Measurements from ENCODE around the gene SPRR4. TPM values are rescaled to one million over a fixed set of nuclear protein-coding genes. Genes with fewer than 3 reads are reported as not detected.

SPRR4 gene
- total and polyA plus RNA-seq, 5 donors from 2014 or later, result not detected

DNA sequence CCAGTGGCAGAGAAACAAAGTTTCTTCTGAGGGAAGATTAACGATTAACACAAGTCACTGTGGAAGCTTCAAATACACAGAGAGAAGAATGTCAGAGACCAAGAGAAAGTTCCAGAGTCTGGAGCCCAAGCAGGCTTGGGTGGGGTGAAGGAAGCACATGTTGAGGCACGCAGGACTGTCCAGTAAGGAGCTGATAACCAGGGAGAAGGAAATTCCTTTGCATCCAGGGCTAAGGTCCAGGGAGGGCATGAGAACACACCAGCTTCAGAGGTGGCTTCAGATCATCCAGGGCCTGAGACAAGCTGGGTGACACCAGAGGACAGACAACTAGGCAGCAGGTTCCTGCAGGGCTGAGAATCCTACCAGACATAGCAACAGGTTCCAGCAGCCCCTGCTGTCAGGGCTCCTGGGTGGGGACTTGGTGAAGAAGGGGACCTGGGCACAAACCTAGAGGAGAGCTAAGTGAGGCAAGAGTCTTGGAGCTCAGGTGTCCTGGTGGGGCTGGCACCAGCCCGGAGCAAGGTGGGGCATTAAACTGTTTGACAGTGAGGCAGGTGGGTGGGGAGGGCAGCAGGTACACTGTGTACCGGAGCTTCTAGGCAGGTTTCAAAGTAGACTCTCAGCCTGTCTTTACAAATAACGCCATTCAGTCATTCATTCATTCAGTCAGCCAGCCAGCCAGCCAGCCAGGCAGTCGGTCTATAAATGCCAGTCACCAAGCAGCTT is 10.9 kb downstream of the SPRR4 start:
- H3K27ac Mint-ChIP-seq, result no peak overlapping the region
- H3K9me3 Mint-ChIP-seq, result peaks cover 0 to 3% (median 0%) of the 10 kb centered on the region in 7 donors
- Histone ChIP-seq H3K36me3 (ENCODE audit: control insufficient read depth, insufficient read depth, low read length) (no peaks in the 10 kb centered on the region), H3K27ac (ENCODE audit: insufficient read depth, low read length, poor library complexity, severe bottlenecking) (no peak overlapping the region), H3K4me3 (ENCODE audit: low read depth, low read length) (no peak overlapping the region), H3K9me3 (ENCODE audit: control insufficient read depth in 2 of 2, low read length in 2 of 2) (no peaks in the 10 kb centered on the region), H3K27me3 (ENCODE audit: control insufficient read depth, insufficient read depth, low read length) (peaks cover 3% of the 10 kb centered on the region), H3K4me1 (ENCODE audit: control insufficient read depth, insufficient read depth, low read length, poor library complexity, severe bottlenecking) (no peaks in the 10 kb centered on the region)
- H3K36me3 Mint-ChIP-seq, result peaks cover 3% of the 10 kb centered on the region
- ATAC-seq (ENCODE audit: low read depth in 2 of 2) (no peak), DNase-seq (no peak)
- H3K4me1 Mint-ChIP-seq, result no peaks in the 10 kb centered on the region
- H3K4me3 Mint-ChIP-seq, result no peak overlapping the region
- H3K27me3 Mint-ChIP-seq, result peaks cover 32% of the 10 kb centered on the region

DNA sequence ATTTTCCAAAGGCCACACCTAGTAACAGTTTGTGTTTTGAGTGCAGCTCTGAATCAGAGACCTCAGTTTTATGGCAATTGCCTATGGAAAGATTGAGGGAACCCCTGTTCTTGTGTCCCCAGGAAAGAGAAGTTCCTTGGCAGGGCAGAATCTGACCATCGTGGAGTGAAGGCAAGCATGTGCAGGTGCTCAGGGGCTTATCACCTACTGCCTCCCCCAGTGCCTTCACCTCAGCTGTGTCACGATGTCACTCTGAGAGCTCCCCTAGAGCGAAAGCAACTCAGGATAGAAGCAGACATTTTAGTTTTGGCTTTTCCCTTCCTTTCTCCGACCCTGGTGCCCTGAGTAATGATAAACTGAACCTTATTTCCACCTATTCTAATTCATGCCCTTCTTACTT is 11.6 kb downstream of the SPRR4 start:
- H3K9me3 Mint-ChIP-seq, result peaks cover 0 to 4% (median 0%) of the 10 kb centered on the region in 7 donors
- no peak for DNase-seq
- no peak overlapping the region for H3K4me3 Mint-ChIP-seq
- Histone ChIP-seq H3K4me3 (ENCODE audit: low read depth, low read length) (no peak overlapping the region), H3K27me3 (ENCODE audit: control insufficient read depth, insufficient read depth, low read length) (peaks cover 3% of the 10 kb centered on the region), H3K27ac (ENCODE audit: insufficient read depth, low read length, poor library complexity, severe bottlenecking) (no peak overlapping the region), H3K36me3 (ENCODE audit: control insufficient read depth, insufficient read depth, low read length) (no peaks in the 10 kb centered on the region), H3K9me3 (ENCODE audit: control insufficient read depth in 2 of 2, low read length in 2 of 2) (no peaks in the 10 kb centered on the region), H3K4me1 (ENCODE audit: control insufficient read depth, insufficient read depth, low read length, poor library complexity, severe bottlenecking) (no peaks in the 10 kb centered on the region)
- H3K4me1 Mint-ChIP-seq, result no peaks in the 10 kb centered on the region
- no peak overlapping the region for H3K27ac Mint-ChIP-seq
- no peak for ATAC-seq (ENCODE audit: low read depth in 2 of 2)
- H3K27me3 Mint-ChIP-seq, result peaks cover 29% of the 10 kb centered on the region
- H3K36me3 Mint-ChIP-seq, result peaks cover 3% of the 10 kb centered on the region

GRCh38 chr1:152983234-152983633 is 12.8 kb downstream of the SPRR4 start:
- Mint-ChIP-seq H3K9me3 (peaks cover 0 to 6% (median 2%) of the 10 kb centered on the region in 7 donors), H3K4me1 (no peaks in the 10 kb centered on the region), H3K27ac (no peak overlapping the region), H3K4me3 (no peak overlapping the region), H3K27me3 (peaks cover 33% of the 10 kb centered on the region), H3K36me3 (peaks cover 3% of the 10 kb centered on the region)
- H3K36me3 ChIP-seq (ENCODE audit: control insufficient read depth, insufficient read depth, low read length), result no peaks in the 10 kb centered on the region
- no peaks in the 10 kb centered on the region for H3K9me3 ChIP-seq (ENCODE audit: control insufficient read depth in 2 of 2, low read length in 2 of 2)
- H3K4me1 ChIP-seq (ENCODE audit: control insufficient read depth, insufficient read depth, low read length, poor library complexity, severe bottlenecking), result no peaks in the 10 kb centered on the region
- H3K27ac ChIP-seq (ENCODE audit: insufficient read depth, low read length, poor library complexity, severe bottlenecking), result no peak overlapping the region
- no peaks in the 10 kb centered on the region for H3K27me3 ChIP-seq (ENCODE audit: control insufficient read depth, insufficient read depth, low read length)
- DNase-seq (no peak), ATAC-seq (ENCODE audit: low read depth in 2 of 2) (no peak)
- no peak overlapping the region for H3K4me3 ChIP-seq (ENCODE audit: low read depth, low read length)

DNA sequence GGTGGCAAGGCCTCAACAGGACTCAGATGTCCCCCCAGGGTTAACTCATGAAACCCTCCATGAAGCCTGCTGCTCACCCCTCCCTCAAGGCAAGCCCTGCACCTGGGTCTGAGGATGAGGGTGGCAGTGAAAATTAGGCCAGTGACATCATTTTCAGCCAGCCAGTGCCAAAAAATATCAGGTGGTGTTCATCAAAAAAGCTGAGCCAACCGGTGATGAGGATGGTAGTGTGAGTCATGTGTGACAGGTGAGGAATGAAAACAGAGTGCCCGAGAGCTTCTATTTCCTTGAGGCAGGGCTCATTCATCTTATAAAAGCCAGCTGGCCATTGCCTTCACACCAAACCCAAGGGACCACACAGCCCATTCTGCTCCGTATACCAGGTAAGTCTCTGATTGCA is 13.3 kb downstream of the SPRR4 start, which contains the start of gene SPRR1A:
SPRR1A (plus strand) TSS at position 339 of the 400 bp plus-strand sequence. CDS start 1,150 bp downstream, outside the sequence.
- Histone ChIP-seq H3K9me3 (ENCODE audit: control insufficient read depth in 2 of 2, low read length in 2 of 2) (no peaks in the 10 kb centered on the region), H3K27ac (ENCODE audit: insufficient read depth, low read length, poor library complexity, severe bottlenecking) (no peak within 1 kb of the TSS), H3K36me3 (ENCODE audit: control insufficient read depth, insufficient read depth, low read length) (no peaks in the 10 kb centered on the region), H3K27me3 (ENCODE audit: control insufficient read depth, insufficient read depth, low read length) (no peaks in the 10 kb centered on the region), H3K4me1 (ENCODE audit: control insufficient read depth, insufficient read depth, low read length, poor library complexity, severe bottlenecking) (no peaks in the 10 kb centered on the region), H3K4me3 (ENCODE audit: low read depth, low read length) (no peak within 1 kb of the TSS)
- H3K9me3 Mint-ChIP-seq, result peaks cover 0 to 6% (median 2%) of the 10 kb centered on the region in 7 donors
- H3K36me3 Mint-ChIP-seq, result peaks cover 3% of the 10 kb centered on the region
- no peak within 1 kb of the TSS for H3K27ac Mint-ChIP-seq
- ATAC-seq (ENCODE audit: low read depth in 2 of 2) (no peak), DNase-seq (no peak)
- peaks cover 33% of the 10 kb centered on the region for H3K27me3 Mint-ChIP-seq
- H3K4me3 Mint-ChIP-seq, result no peak within 1 kb of the TSS
- H3K4me1 Mint-ChIP-seq, result no peaks in the 10 kb centered on the region

DNA sequence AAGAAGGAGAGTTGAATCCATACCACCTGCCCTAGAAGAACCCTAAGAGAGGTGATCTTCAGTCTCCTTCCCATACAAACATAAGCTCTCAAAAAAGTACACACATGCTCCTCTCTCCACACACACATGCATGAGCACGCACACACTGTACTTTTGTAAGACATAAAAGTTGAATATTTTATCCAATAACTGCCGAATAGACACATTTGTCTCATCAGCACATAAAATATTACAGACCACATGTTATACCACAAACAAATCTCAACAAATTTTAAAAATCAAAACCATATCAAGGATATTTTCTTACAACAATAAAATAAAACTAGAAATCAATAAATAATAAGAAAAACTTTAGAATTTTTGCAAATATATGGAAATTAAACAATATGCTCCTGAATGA is 16.1 kb downstream of the SPRR4 start:
- H3K4me3 ChIP-seq (ENCODE audit: low read depth, low read length), result no peak overlapping the region
- ATAC-seq (ENCODE audit: low read depth in 2 of 2) (no peak), DNase-seq (no peak)
- H3K4me3 Mint-ChIP-seq, result no peak overlapping the region
- no peaks in the 10 kb centered on the region for H3K9me3 ChIP-seq (ENCODE audit: control insufficient read depth in 2 of 2, low read length in 2 of 2)
- peaks cover 3% of the 10 kb centered on the region for H3K27me3 ChIP-seq (ENCODE audit: control insufficient read depth, insufficient read depth, low read length)
- no peak overlapping the region for H3K27ac ChIP-seq (ENCODE audit: insufficient read depth, low read length, poor library complexity, severe bottlenecking)
- H3K27me3 Mint-ChIP-seq, result peaks cover 20% of the 10 kb centered on the region
- H3K4me1 ChIP-seq (ENCODE audit: control insufficient read depth, insufficient read depth, low read length, poor library complexity, severe bottlenecking), result no peaks in the 10 kb centered on the region
- H3K9me3 Mint-ChIP-seq, result peaks cover 0 to 6% (median 0%) of the 10 kb centered on the region in 7 donors
- H3K36me3 Mint-ChIP-seq, result peaks cover 3% of the 10 kb centered on the region
- no peak overlapping the region for H3K27ac Mint-ChIP-seq
- no peaks in the 10 kb centered on the region for H3K36me3 ChIP-seq (ENCODE audit: control insufficient read depth, insufficient read depth, low read length)
- no peaks in the 10 kb centered on the region for H3K4me1 Mint-ChIP-seq

DNA sequence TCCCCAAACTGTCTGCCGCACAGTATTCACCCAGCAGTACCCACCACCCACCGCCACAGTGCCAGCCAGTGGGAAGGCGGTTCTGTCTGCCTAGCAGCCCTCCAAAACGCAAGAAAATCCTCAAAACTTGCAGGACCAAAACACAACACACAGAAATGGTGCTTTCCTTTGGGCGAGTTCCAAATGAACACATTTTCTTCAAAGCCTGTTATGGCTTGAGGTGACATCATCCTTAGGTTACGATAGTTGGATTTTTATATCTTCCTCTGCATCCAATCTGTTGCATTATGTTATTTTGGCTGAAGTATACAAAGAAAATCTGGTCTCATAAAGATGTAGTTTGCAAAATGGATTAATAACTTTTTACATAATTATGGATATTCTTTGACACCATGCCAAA is 22.7 kb downstream of the SPRR4 start:
- Histone ChIP-seq H3K27ac (ENCODE audit: insufficient read depth, low read length, poor library complexity, severe bottlenecking) (no peak overlapping the region), H3K36me3 (ENCODE audit: control insufficient read depth, insufficient read depth, low read length) (no peaks in the 10 kb centered on the region), H3K4me1 (ENCODE audit: control insufficient read depth, insufficient read depth, low read length, poor library complexity, severe bottlenecking) (no peaks in the 10 kb centered on the region), H3K9me3 (ENCODE audit: control insufficient read depth in 2 of 2, low read length in 2 of 2) (no peaks in the 10 kb centered on the region), H3K4me3 (ENCODE audit: low read depth, low read length) (no peak overlapping the region), H3K27me3 (ENCODE audit: control insufficient read depth, insufficient read depth, low read length) (peaks cover 5% of the 10 kb centered on the region)
- Mint-ChIP-seq H3K4me3 (no peak overlapping the region), H3K27ac (no peak overlapping the region), H3K9me3 (peaks cover 0 to 7% (median 0%) of the 10 kb centered on the region in 7 donors), H3K27me3 (peaks cover 16% of the 10 kb centered on the region), H3K36me3 (no peaks in the 10 kb centered on the region), H3K4me1 (no peaks in the 10 kb centered on the region)
- DNase-seq (no peak), ATAC-seq (ENCODE audit: low read depth in 2 of 2) (no peak)

- Mint-ChIP-seq H3K9me3 (peaks cover 0 to 7% (median 0%) of the 10 kb centered on the region in 7 donors), H3K4me1 (no peaks in the 10 kb centered on the region), H3K27ac (no peak overlapping the region), H3K27me3 (peaks cover 19% of the 10 kb centered on the region), H3K4me3 (no peak overlapping the region), H3K36me3 (no peaks in the 10 kb centered on the region)
- no peak overlapping the region for H3K4me3 ChIP-seq (ENCODE audit: low read depth, low read length)
- no peaks in the 10 kb centered on the region for H3K4me1 ChIP-seq (ENCODE audit: control insufficient read depth, insufficient read depth, low read length, poor library complexity, severe bottlenecking)
- no peak for DNase-seq
- no peaks in the 10 kb centered on the region for H3K9me3 ChIP-seq (ENCODE audit: control insufficient read depth in 2 of 2, low read length in 2 of 2)
- ATAC-seq (ENCODE audit: low read depth in 2 of 2), result no peak
- H3K27ac ChIP-seq (ENCODE audit: insufficient read depth, low read length, poor library complexity, severe bottlenecking), result no peak overlapping the region
- H3K27me3 ChIP-seq (ENCODE audit: control insufficient read depth, insufficient read depth, low read length), result peaks cover 5% of the 10 kb centered on the region
- H3K36me3 ChIP-seq (ENCODE audit: control insufficient read depth, insufficient read depth, low read length), result no peaks in the 10 kb centered on the region
Measured at GRCh38 chr1:152995842-152996241, 25.4 kb downstream of the SPRR4 start.
